Activated CD4-positive, alpha-beta memory T cell treated with anti-CD3 and anti-CD28 coated beads for 36 hours (primary cell): Measurements from ENCODE around the gene VWC2L. TPM values are rescaled to one million over a fixed set of nuclear protein-coding genes. Genes with fewer than 3 reads are reported as not detected.

ENCODE experiments used
- CTCF ChIA-PET: fragments of 350-600 bp; sonication (Branson Sonifier 250); formaldehyde crosslinking; loops from one replicate; lab custom pipeline; 2021; ENCODE audit warnings: antibody characterized with exemption, inconsistent platforms; lab: Charles Lee
- POLR2A ChIA-PET: fragments of 350-600 bp; sonication (Branson Sonifier 250); formaldehyde crosslinking; loops from one replicate; lab custom pipeline; 2021; ENCODE audit warnings: antibody characterized with exemption; lab: Charles Lee
- DNase-seq: peaks from one replicate; pipeline ENCODE4 v3.0.0-alpha.2; 2020
- H3K27ac Mint-ChIP-seq: one replicate; pipeline ENCODE4 v1.8.0; 2021; ENCODE audit warnings: mixed read lengths
- H3K27me3 Mint-ChIP-seq: one replicate; pipeline ENCODE4 v1.8.0; 2021; ENCODE audit warnings: mixed read lengths
- H3K36me3 Mint-ChIP-seq: one replicate; pipeline ENCODE4 v1.8.0; 2021; ENCODE audit warnings: mixed read lengths
- H3K4me1 Mint-ChIP-seq: one replicate; pipeline ENCODE4 v1.8.0; 2021; ENCODE audit warnings: low read depth, mixed read lengths
- H3K4me3 Mint-ChIP-seq: one replicate; pipeline ENCODE4 v1.8.0; 2021; ENCODE audit warnings: mild to moderate bottlenecking, mixed read lengths
- H3K9me3 Mint-ChIP-seq: one replicate; pipeline ENCODE4 v1.8.0; 2021; ENCODE audit warnings: mixed read lengths
- intact Hi-C: fragments of 100-400 bp; cut with micrococcal nuclease; formaldehyde crosslinking; loops from one replicate; pipeline ENCODE4 v1.15.1; 2023
- total RNA-seq, 2 experiments: library from RNA; stranded (reverse); gene quantifications; one replicate each; pipeline ENCODE4 v1.2.3, GENCODE V29; 2021

VWC2L gene
- total RNA-seq, 2 experiments from 2014 or later: not detected

DNA sequence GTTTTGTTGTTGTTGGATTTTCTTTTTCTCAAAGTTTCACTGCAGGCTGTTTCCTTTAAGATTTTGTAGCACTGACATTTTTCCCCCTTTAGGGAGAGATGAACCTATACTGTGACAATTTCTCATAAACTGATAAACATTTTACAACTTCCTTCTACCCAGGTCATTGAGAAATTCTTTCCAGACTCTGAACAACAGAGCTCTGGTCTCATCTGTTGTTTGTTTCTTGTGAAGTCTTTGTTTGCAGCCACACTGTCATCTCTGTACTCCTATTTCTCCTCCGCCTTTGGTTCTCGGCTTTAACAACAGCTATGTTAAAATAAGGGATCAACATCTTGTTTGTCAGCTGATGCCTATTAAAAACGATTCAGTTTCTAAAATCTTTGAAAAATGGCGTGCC is 167.6 kb downstream of the VWC2L start:
- no peak for DNase-seq
- H3K27ac Mint-ChIP-seq: no peak overlapping the region
- ChIA-PET CTCF (no interaction called here), POLR2A (no interaction called here)
- intact Hi-C loops: no loop called here
- H3K9me3 Mint-ChIP-seq: no peaks in the 10 kb centered on the region
- H3K27me3 Mint-ChIP-seq: peaks cover 6% of the 10 kb centered on the region
- no peaks in the 10 kb centered on the region for H3K4me1 Mint-ChIP-seq
- no peaks in the 10 kb centered on the region for H3K36me3 Mint-ChIP-seq
- H3K4me3 Mint-ChIP-seq: no peak overlapping the region

DNA sequence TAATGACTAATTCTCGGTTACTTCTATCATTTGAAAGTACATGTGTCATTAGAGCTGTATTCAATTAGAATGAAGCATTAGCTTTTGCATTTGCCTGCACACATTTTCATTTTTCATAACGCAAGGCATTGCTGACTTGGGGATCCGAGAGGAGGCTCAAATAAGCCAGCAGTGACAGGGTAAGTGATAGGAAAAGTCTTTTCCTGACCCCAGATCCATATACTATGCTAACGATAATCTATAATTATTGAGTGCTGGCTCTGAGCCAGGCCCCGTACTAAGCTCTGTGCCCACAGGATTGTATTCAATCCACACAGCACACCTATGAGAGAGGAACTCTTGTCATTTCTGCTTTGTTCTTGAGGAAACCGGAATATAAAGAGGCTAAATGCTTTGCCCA is 168.2 kb downstream of the VWC2L start:
- Mint-ChIP-seq H3K4me1 (no peaks in the 10 kb centered on the region), H3K36me3 (no peaks in the 10 kb centered on the region), H3K27me3 (peaks cover 6% of the 10 kb centered on the region), H3K27ac (no peak overlapping the region), H3K4me3 (no peak overlapping the region), H3K9me3 (no peaks in the 10 kb centered on the region)
- CTCF ChIA-PET: no interaction called here
- no peak for DNase-seq
- intact Hi-C loops: no loop called here
- POLR2A ChIA-PET: no interaction called here

DNA sequence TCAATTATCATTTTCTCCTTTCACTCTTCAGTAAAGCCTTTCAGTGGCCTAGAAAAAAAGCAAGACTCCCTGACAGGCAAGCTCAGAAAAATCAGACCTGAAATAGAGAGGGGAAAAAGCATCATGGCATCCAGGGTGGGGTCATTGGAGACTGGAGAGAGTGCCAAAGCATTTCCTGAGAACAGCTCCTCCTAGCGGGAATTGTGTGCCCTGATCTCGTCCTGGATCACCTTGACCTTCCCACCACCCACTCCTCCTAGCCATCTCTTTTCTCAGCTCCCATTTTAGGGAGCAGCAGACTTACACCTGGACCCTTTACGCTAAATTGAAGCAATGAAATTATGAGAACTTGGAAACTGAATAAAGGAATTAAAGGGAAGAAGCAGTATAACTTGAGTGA is 176.6 kb downstream of the VWC2L start:
- Mint-ChIP-seq H3K4me3 (no peak overlapping the region), H3K27me3 (no peaks in the 10 kb centered on the region), H3K4me1 (no peaks in the 10 kb centered on the region), H3K27ac (no peak overlapping the region), H3K9me3 (no peaks in the 10 kb centered on the region), H3K36me3 (no peaks in the 10 kb centered on the region)
- CTCF ChIA-PET: interaction anchor here (0.9 to 1.1 kb wide), 3 partner anchors 17 to 81 kb away, joined by 3 to 4 read pairs (median 4); no protein-coding TSS in a partner anchor
- intact Hi-C loops: no loop called here
- POLR2A ChIA-PET: no interaction called here
- no peak for DNase-seq

DNA sequence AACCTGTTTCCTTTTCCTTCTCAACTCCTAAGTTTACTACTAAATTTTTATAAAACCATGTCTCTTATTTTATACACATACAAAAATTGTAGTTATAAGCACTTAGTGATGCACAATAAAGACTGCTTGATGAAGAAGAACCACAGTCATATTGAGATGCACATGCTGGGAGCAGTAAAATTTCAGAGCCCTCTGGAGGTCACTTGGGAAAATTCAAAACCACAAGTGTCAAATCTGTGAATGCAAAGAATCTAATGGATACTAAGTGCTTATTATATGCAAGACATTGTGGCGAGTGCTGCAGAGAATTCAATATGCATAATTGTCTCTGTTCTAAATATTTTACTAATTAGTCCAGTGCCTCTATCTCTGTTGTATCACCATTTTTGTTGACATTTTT is 180.5 kb downstream of the VWC2L start:
- H3K27me3 Mint-ChIP-seq: no peaks in the 10 kb centered on the region
- DNase-seq: no peak
- no peaks in the 10 kb centered on the region for H3K9me3 Mint-ChIP-seq
- POLR2A ChIA-PET: no interaction called here
- CTCF ChIA-PET: no interaction called here
- H3K4me1 Mint-ChIP-seq: no peaks in the 10 kb centered on the region
- no peak overlapping the region for H3K4me3 Mint-ChIP-seq
- H3K36me3 Mint-ChIP-seq: no peaks in the 10 kb centered on the region
- no peak overlapping the region for H3K27ac Mint-ChIP-seq
- intact Hi-C loops: no loop called here

DNA sequence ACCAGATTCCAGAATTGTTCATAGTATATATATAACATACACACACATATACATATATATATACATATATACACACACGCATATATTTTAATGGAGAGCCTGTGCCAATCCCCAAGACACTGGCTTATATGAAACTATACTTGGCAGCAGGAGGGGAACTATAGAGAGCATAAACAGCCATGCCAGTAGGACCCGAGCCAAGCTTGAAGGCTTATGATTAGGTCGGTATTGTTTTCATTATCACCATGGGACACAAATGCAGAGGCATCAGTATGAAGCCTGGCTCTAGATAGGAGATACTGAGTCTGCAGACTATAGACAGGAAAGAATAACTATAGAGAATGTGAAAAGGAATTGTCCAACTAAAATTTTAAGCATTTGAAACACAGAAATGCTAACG is 181.2 kb downstream of the VWC2L start:
- DNase-seq: no peak
- H3K27me3 Mint-ChIP-seq: no peaks in the 10 kb centered on the region
- no peaks in the 10 kb centered on the region for H3K36me3 Mint-ChIP-seq
- H3K4me1 Mint-ChIP-seq: no peaks in the 10 kb centered on the region
- ChIA-PET POLR2A (no interaction called here), CTCF (no interaction called here)
- H3K4me3 Mint-ChIP-seq: no peak overlapping the region
- intact Hi-C loops: no loop called here
- no peak overlapping the region for H3K27ac Mint-ChIP-seq
- no peaks in the 10 kb centered on the region for H3K9me3 Mint-ChIP-seq

DNA sequence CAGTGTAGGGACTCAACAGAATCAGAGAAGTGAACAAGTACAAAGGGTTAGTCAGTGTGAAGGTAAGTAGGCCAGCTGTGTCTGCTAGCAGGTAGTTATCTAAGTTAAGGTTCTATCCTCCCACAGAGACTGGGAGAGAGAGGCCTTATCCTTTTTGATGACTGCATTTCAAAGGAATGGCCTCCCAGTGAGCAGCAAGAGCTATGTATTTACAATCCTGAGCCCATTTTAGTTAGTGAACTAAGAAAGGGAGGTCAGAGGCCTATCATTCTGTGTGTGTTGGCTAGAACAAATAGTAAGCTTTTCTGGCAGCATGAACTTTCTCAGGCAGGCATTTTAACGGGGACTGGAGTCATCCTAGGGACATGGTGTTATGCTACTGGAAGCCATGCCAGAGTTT is 182.9 kb downstream of the VWC2L start:
- H3K4me1 Mint-ChIP-seq: no peaks in the 10 kb centered on the region
- ChIA-PET POLR2A (no interaction called here), CTCF (no interaction called here)
- H3K9me3 Mint-ChIP-seq: no peaks in the 10 kb centered on the region
- no peak for DNase-seq
- intact Hi-C loops: no loop called here
- H3K36me3 Mint-ChIP-seq: no peaks in the 10 kb centered on the region
- no peaks in the 10 kb centered on the region for H3K27me3 Mint-ChIP-seq
- H3K27ac Mint-ChIP-seq: no peak overlapping the region
- H3K4me3 Mint-ChIP-seq: no peak overlapping the region

DNA sequence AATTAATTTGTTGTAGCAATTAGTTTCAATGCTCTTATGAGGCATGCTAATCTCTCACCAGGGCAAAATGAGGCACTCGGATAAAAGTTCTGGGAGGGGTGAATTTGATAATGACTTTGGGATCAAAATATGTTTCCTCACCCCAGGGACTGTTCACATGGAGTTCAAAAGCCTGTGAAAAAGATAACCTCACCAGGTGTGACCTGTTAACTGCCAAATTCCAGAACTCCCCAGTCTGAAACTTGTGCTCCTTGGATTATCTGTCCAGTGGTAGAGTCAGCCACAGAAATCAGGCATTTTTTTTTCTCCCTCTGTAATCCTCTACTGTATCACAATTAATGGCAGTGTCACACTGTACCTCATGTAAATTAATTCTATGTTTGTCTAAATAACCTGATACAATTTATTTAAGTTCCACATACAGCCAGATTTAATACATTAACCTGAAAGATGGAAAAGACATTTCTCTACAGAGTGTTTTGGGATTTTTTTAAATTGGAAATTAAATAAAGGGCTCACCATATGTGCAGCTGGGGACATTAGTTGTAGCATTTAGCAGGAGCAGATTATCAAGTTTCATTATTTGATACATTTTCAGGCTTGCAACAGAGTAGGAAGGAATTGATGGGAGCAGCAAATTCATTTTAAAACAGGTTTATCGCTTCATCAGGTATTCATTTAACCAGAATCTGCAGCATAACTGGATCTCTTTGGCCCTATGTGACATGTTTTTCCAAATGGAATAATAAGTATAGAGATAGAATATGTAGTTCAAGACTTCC is 191.2 kb downstream of the VWC2L start:
- DNase-seq: no peak
- no peaks in the 10 kb centered on the region for H3K27me3 Mint-ChIP-seq
- H3K27ac Mint-ChIP-seq: no peak overlapping the region
- H3K36me3 Mint-ChIP-seq: no peaks in the 10 kb centered on the region
- ChIA-PET CTCF (no interaction called here), POLR2A (no interaction called here)
- H3K4me1 Mint-ChIP-seq: no peaks in the 10 kb centered on the region
- intact Hi-C loops: no loop called here
- H3K9me3 Mint-ChIP-seq: no peaks in the 10 kb centered on the region
- H3K4me3 Mint-ChIP-seq: no peak overlapping the region

DNA sequence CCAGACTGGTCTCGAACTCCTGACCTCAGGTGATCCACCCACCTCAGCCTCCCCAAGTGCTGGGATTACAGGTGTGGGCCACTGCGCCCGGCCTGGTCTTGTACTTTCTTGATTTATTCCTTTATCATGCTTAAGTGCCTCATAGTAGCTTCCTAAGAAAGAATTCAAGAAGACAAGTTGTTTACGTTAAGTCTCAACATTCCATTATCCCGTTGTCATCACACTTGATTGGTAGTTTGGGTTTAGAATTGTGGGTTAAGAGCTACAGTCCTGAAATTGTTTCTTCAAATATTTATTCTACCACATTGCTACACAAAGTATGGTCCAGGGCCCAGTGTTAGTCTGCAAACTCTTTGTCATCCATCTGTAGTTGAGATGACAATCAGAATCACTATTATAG is 194.0 kb downstream of the VWC2L start:
- ChIA-PET CTCF (no interaction called here), POLR2A (no interaction called here)
- no peaks in the 10 kb centered on the region for H3K27me3 Mint-ChIP-seq
- no peak overlapping the region for H3K4me3 Mint-ChIP-seq
- no peaks in the 10 kb centered on the region for H3K4me1 Mint-ChIP-seq
- H3K9me3 Mint-ChIP-seq: no peaks in the 10 kb centered on the region
- no peak overlapping the region for H3K27ac Mint-ChIP-seq
- intact Hi-C loops: no loop called here
- no peak for DNase-seq
- H3K36me3 Mint-ChIP-seq: no peaks in the 10 kb centered on the region

DNA sequence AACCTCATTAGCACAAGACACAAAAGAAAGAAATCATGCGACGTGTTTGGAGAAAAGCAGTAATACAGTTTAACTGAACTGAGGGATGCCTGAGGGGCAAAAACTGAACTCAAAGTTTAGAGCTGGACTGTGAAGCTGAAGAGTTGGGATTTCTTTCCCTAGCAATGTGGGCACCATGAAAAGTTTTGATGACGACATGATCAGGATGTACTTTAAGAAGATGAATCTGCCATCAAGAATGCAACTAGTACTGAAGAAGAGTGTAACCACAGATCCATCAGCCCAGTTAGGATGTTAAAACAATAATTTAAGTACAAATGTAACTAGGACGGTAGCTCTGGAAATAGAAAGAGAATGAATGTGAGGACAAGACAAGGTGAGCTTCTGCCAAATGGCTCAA is 196.2 kb downstream of the VWC2L start:
- Mint-ChIP-seq H3K27ac (no peak overlapping the region), H3K27me3 (peaks cover 2% of the 10 kb centered on the region), H3K4me1 (no peaks in the 10 kb centered on the region), H3K9me3 (no peaks in the 10 kb centered on the region), H3K4me3 (no peak overlapping the region), H3K36me3 (no peaks in the 10 kb centered on the region)
- POLR2A ChIA-PET: no interaction called here
- CTCF ChIA-PET: no interaction called here
- intact Hi-C loops: no loop called here
- DNase-seq: no peak

DNA sequence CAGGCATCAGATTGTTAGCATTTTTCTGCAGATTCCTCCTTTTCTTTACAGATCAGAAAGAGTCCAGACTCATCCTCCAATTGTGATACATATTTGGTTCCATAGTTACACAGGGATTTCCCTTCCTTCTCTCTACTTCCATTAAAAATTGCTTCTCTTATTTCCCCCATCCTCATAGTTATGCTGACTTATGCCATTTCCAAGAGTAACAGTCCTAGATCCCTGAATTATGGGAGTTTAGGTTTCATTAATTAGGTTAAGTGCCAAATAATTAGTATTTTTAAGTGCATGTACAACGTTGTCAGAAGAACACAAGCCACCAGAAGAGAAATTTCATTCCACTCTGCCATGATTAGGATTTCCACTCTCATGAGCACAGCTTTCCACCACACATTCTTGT is 200.2 kb downstream of the VWC2L start:
- CTCF ChIA-PET: no interaction called here
- H3K4me1 Mint-ChIP-seq: no peaks in the 10 kb centered on the region
- no peaks in the 10 kb centered on the region for H3K36me3 Mint-ChIP-seq
- intact Hi-C loops: no loop called here
- peaks cover 2% of the 10 kb centered on the region for H3K27me3 Mint-ChIP-seq
- POLR2A ChIA-PET: no interaction called here
- H3K4me3 Mint-ChIP-seq: no peak overlapping the region
- no peaks in the 10 kb centered on the region for H3K9me3 Mint-ChIP-seq
- DNase-seq: no peak
- no peak overlapping the region for H3K27ac Mint-ChIP-seq

DNA sequence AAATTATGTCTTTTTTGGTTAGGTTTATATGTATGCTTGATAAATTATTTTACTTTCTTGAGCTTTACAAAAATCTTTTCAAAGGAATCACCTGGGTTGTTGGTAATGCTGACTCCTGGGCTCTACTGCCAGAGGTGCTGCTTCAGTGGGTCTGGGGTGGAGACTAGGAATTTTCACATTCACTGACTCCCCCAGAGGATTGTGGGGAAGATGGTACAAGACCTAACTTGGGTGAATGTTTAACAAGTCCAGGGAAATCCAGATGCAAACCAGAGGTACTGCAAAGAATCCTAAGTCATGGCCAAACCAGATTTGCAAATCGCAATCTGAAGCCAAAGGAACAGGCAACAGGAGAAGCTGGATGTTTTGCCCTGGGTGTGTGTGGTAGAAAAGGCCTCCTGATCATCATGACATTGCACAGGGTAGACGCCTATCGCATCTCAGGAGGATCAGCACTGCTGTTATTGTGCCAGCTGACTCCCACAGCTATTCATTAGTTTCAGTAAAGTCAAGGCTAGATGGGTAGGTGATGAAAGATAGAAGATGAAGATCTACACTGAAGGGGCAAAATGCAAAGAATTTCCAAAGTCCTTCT is 213.4 kb downstream of the VWC2L start:
- H3K4me1 Mint-ChIP-seq: no peaks in the 10 kb centered on the region
- H3K36me3 Mint-ChIP-seq: no peaks in the 10 kb centered on the region
- ChIA-PET CTCF (no interaction called here), POLR2A (no interaction called here)
- H3K27ac Mint-ChIP-seq: no peak overlapping the region
- H3K4me3 Mint-ChIP-seq: no peak overlapping the region
- intact Hi-C loops: no loop called here
- DNase-seq: no peak
- H3K9me3 Mint-ChIP-seq: no peaks in the 10 kb centered on the region
- peaks cover 2% of the 10 kb centered on the region for H3K27me3 Mint-ChIP-seq

DNA sequence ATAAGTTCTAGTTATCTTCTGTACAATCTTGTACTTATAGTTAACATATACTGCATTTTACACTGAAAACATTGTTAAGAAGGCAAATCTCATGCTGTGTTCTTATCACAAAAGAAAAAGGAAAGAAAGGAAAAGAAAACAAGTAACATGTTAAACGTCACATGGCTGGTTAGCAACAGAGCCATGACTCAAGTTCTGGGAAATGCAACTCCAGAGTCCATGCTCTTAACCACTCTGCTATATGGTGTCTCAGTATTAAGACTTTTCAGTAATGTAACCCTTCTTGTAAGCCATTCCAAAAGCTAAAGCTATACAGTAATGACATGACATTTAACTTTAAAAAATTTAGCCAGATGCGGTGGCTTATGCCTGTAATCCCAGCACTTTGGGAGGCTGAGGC is 217.2 kb downstream of the VWC2L start:
- no peaks in the 10 kb centered on the region for H3K9me3 Mint-ChIP-seq
- H3K4me3 Mint-ChIP-seq: no peak overlapping the region
- ChIA-PET CTCF (no interaction called here), POLR2A (no interaction called here)
- no peaks in the 10 kb centered on the region for H3K4me1 Mint-ChIP-seq
- no peak overlapping the region for H3K27ac Mint-ChIP-seq
- peaks cover 2% of the 10 kb centered on the region for H3K27me3 Mint-ChIP-seq
- intact Hi-C loops: no loop called here
- DNase-seq: no peak
- no peaks in the 10 kb centered on the region for H3K36me3 Mint-ChIP-seq
